Measurements from ENCODE around the gene RPL27A.

The RPL27A gene

DNA sequence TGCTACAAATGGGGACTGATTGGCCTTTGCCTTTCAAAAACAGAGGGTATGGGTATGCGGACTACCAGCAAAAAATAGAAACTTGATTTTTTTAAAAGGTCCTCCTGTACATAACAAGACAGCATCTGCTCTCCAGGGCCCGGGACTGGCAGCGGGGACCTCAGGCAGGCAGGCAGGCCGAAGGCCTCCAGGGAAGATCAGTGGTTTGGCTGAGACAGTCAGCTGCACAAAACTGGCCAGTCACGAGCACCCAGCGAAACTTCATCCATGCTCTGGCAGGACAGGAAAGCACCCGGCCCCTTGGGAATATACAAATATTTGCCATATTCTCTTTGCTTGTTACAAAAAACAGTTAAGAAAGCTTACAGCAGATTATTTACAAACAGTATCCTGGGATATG, 11.0 kb downstream of the RPL27A start:
- POLR2A ChIA-PET, result no interaction called here
- Histone ChIP-seq H3K27ac (ENCODE audit: extremely low read depth, low read depth, low read length) (no peak overlapping the region), H3K4me3 (ENCODE audit: low read depth, low read length) (no peak overlapping the region), H3K36me3 (ENCODE audit: control insufficient read depth in 2 of 2, insufficient read depth in 1 of 2, low read length in 2 of 2) (peaks cover 0 to 88% of the 10 kb centered on the region in 2 experiments; a peak in 2 of 3 replicates), H3K9me3 (ENCODE audit: control insufficient read depth, insufficient read depth, low read depth, low read length) (no peaks in the 10 kb centered on the region), H3K4me1 (ENCODE audit: control insufficient read depth, insufficient read depth, low read length) (no peaks in the 10 kb centered on the region)
- CTCF ChIA-PET, result no interaction called here
- TF ChIP-seq ZNF521 (tag by site-specific recombination; IDR thresholded peaks at IDR 0.05), result no peak
- no peak for TF ChIP-seq GFI1B (tag by site-specific recombination; IDR thresholded peaks at IDR 0.05)
- TF ChIP-seq MZF1 (tag by site-specific recombination; IDR thresholded peaks at IDR 0.05; ENCODE audit: borderline replicate concordance), result no peak
- no peak for TF ChIP-seq ZNF777 (tag by site-specific recombination; IDR thresholded peaks at IDR 0.05; ENCODE audit: borderline replicate concordance)
- no peak for TF ChIP-seq SP2 (tag by site-specific recombination; IDR thresholded peaks at IDR 0.05)
- TF ChIP-seq, protein P1, sequence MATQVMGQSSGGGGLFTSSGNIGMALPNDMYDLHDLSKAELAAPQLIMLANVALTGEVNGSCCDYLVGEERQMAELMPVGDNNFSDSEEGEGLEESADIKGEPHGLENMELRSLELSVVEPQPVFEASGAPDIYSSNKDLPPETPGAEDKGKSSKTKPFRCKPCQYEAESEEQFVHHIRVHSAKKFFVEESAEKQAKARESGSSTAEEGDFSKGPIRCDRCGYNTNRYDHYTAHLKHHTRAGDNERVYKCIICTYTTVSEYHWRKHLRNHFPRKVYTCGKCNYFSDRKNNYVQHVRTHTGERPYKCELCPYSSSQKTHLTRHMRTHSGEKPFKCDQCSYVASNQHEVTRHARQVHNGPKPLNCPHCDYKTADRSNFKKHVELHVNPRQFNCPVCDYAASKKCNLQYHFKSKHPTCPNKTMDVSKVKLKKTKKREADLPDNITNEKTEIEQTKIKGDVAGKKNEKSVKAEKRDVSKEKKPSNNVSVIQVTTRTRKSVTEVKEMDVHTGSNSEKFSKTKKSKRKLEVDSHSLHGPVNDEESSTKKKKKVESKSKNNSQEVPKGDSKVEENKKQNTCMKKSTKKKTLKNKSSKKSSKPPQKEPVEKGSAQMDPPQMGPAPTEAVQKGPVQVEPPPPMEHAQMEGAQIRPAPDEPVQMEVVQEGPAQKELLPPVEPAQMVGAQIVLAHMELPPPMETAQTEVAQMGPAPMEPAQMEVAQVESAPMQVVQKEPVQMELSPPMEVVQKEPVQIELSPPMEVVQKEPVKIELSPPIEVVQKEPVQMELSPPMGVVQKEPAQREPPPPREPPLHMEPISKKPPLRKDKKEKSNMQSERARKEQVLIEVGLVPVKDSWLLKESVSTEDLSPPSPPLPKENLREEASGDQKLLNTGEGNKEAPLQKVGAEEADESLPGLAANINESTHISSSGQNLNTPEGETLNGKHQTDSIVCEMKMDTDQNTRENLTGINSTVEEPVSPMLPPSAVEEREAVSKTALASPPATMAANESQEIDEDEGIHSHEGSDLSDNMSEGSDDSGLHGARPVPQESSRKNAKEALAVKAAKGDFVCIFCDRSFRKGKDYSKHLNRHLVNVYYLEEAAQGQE (tag by site-specific recombination; IDR thresholded peaks at IDR 0.05), result no peak
- no peak for TF ChIP-seq ZBTB20 (tag by site-specific recombination; IDR thresholded peaks at IDR 0.05)
- no peak for TF ChIP-seq ZNF157 (tag by site-specific recombination; IDR thresholded peaks at IDR 0.05)
- no peak for TF ChIP-seq ZNF747 (tag by site-specific recombination; IDR thresholded peaks at IDR 0.05)
- no peak for TF ChIP-seq KLF1 (tag by site-specific recombination; IDR thresholded peaks at IDR 0.05)
- TF ChIP-seq, protein P2, sequence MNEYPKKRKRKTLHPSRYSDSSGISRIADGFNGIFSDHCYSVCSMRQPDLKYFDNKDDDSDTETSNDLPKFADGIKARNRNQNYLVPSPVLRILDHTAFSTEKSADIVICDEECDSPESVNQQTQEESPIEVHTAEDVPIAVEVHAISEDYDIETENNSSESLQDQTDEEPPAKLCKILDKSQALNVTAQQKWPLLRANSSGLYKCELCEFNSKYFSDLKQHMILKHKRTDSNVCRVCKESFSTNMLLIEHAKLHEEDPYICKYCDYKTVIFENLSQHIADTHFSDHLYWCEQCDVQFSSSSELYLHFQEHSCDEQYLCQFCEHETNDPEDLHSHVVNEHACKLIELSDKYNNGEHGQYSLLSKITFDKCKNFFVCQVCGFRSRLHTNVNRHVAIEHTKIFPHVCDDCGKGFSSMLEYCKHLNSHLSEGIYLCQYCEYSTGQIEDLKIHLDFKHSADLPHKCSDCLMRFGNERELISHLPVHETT (tag by site-specific recombination; IDR thresholded peaks at IDR 0.05), result no peak
- TF ChIP-seq, protein P3, sequence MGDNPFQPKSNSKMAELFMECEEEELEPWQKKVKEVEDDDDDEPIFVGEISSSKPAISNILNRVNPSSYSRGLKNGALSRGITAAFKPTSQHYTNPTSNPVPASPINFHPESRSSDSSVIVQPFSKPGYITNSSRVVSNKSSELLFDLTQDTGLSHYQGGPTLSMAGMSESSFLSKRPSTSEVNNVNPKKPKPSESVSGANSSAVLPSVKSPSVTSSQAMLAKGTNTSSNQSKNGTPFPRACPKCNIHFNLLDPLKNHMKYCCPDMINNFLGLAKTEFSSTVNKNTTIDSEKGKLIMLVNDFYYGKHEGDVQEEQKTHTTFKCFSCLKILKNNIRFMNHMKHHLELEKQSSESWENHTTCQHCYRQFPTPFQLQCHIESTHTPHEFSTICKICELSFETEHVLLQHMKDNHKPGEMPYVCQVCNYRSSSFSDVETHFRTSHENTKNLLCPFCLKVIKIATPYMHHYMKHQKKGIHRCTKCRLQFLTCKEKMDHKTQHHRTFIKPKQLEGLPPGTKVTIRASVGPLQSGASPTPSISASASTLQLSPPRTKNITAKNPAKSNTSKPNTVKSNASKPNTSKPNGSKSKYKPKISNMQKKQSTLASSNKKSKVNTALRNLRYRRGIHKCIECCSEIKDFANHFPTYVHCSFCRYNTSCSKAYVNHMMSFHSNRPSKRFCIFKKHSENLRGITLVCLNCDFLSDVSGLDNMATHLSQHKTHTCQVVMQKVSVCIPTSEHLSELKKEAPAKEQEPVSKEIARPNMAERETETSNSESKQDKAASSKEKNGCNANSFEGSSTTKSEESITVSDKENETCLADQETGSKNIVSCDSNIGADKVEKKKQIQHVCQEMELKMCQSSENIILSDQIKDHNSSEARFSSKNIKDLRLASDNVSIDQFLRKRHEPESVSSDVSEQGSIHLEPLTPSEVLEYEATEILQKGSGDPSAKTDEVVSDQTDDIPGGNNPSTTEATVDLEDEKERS (tag by site-specific recombination; IDR thresholded peaks at IDR 0.05), result no peak
- no peak for TF ChIP-seq KLF10 (tag by site-specific recombination; IDR thresholded peaks at IDR 0.05)
- TF ChIP-seq ZNF571 (tag by site-specific recombination; IDR thresholded peaks at IDR 0.05), result no peak
- TF ChIP-seq ZNF366 (tag by site-specific recombination; conservative IDR thresholded peaks at IDR 0.05), result no peak
- TF ChIP-seq ZNF530 (tag by site-specific recombination; IDR thresholded peaks at IDR 0.05; ENCODE audit: low read depth), result no peak
- TF ChIP-seq SCRT1 (tag by site-specific recombination; IDR thresholded peaks at IDR 0.05; ENCODE audit: borderline replicate concordance), result no peak

DNA sequence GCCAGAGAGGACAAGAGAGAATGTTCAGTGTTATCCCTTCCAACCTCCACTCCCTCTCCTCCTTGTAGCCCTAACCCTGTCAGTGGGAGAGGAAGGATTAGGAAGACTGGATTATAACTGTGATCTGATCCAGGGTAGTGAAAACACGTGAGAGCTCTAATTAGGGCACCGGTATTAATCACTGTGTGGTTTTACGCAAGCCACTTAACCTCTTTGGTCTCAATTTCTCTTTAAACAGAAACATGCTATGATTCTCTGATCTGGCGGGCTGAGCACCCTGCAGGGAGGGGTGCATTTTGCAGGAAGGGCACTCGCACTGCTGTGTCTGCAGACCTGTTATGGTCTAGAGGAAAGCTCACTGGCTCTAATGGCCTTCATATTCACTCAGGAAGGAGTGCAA, 11.5 kb downstream of the RPL27A start:
- Histone ChIP-seq H3K9me3 (ENCODE audit: control insufficient read depth, insufficient read depth, low read depth, low read length) (no peaks in the 10 kb centered on the region), H3K27ac (ENCODE audit: extremely low read depth, low read depth, low read length) (no peak overlapping the region), H3K36me3 (ENCODE audit: control insufficient read depth in 2 of 2, insufficient read depth in 1 of 2, low read length in 2 of 2) (peaks cover 0 to 90% of the 10 kb centered on the region in 2 experiments; a peak in 2 of 3 replicates), H3K4me1 (ENCODE audit: control insufficient read depth, insufficient read depth, low read length) (no peaks in the 10 kb centered on the region), H3K4me3 (ENCODE audit: low read depth, low read length) (no peak overlapping the region)
- TF ChIP-seq ZNF341 (tag by site-specific recombination; IDR thresholded peaks at IDR 0.05; ENCODE audit: low read depth), result peak; percentile 75
- no peak for TF ChIP-seq RBAK (tag by site-specific recombination; IDR thresholded peaks at IDR 0.05)
- TF ChIP-seq, protein P4, sequence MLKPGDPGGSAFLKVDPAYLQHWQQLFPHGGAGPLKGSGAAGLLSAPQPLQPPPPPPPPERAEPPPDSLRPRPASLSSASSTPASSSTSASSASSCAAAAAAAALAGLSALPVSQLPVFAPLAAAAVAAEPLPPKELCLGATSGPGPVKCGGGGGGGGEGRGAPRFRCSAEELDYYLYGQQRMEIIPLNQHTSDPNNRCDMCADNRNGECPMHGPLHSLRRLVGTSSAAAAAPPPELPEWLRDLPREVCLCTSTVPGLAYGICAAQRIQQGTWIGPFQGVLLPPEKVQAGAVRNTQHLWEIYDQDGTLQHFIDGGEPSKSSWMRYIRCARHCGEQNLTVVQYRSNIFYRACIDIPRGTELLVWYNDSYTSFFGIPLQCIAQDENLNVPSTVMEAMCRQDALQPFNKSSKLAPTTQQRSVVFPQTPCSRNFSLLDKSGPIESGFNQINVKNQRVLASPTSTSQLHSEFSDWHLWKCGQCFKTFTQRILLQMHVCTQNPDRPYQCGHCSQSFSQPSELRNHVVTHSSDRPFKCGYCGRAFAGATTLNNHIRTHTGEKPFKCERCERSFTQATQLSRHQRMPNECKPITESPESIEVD (tag by site-specific recombination; IDR thresholded peaks at IDR 0.05), result peak; percentile 35
- ChIA-PET POLR2A (no interaction called here), CTCF (no interaction called here)
